Measurements from ENCODE around the gene CDCA5.

The CDCA5 gene

DNA sequence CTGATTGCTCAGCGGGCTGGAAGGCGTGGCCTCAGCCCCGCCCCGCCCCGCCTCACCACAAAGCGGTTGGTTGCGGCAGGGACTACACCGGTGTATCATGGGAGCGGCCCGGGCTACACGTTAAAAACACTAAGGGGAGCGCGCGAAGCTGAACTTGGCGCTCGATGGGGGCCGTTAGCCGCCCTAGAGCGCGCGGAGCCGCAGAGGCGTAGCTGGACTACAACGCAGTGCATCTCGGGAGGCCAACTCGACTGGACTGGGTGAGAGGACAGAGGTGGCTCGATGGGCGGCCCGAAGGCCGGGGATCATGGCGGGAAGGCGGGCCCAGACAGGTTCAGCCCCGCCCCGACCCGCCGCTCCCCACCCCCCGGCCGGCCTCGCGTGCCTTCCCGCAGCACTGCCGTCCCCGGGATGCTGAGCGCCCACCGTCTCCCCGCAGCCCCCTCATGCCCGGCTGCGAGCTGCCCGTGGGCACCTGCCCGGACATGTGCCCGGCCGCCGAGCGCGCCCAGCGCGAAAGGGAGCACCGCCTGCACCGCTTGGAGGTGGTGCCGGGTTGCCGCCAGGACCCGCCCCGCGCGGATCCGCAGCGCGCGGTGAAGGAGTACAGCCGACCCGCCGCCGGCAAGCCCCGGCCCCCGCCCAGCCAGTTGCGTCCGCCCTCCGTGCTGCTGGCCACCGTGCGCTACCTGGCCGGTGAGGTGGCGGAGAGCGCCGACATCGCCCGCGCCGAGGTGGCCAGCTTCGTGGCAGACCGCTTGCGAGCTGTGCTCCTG lies 42.8 kb downstream of the CDCA5 start, which contains the start of gene SAC3D1:
TSS of gene SAC3D1 (plus strand) at position 364 of the 776 bp plus-strand sequence. CDS start at position 447, 83 bp downstream.
- FAIRE-seq = no peak

GRCh38 chr11:65040520-65040846 lies 43.4 kb downstream of the CDCA5 start:
- FAIRE-seq = no peak

- FAIRE-seq = no peak
These were observed 46.9 kb downstream of the CDCA5 start for GRCh38 chr11:65036931-65037330.

GRCh38 chr11:65035579-65035978 lies 48.3 kb downstream of the CDCA5 start:
- no peak for FAIRE-seq

DNA sequence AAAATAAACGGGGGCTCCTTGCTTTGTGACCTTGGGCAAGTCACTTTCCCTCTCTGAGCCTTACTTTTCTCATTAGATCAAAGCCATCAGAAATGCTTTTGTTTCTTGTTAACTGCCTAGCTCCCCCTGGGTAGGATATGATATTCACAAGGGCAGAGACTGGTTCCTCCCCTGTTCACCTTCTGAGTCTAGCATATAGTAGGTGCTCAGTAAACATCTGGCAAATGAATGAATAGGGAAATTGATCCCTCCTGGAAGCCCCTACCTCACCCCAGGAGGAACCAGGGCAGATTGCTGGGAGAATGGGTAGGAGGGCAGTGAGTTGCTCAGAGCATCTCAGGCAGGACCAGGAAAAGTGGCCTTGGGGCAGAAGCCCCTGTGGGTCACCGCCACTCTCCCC lies 49.4 kb downstream of the CDCA5 start:
- FAIRE-seq = no peak

GRCh38 chr11:65032216-65032615 lies 51.6 kb downstream of the CDCA5 start:
- no peak for FAIRE-seq
